Left kidney (tissue), 2 donors: ENCODE measurements around the gene GALNT14. TPM values are rescaled to one million over a fixed set of nuclear protein-coding genes. Genes with fewer than 3 reads are reported as not detected.

Experiments
- DNase-seq: peaks from one replicate; pipeline ENCODE4 v3.0.0-alpha.2; 2013
- polyA plus RNA-seq: library from polyadenylated mRNA; unstranded; fragments of 120-200 nt; gene quantifications from one replicate; pipeline ENCODE4 v1.2.1, GENCODE V29; 2013; ENCODE audit not compliant: insufficient read length

The GALNT14 gene
- polyA plus RNA-seq, 1 donor: 47.6 TPM

DNA sequence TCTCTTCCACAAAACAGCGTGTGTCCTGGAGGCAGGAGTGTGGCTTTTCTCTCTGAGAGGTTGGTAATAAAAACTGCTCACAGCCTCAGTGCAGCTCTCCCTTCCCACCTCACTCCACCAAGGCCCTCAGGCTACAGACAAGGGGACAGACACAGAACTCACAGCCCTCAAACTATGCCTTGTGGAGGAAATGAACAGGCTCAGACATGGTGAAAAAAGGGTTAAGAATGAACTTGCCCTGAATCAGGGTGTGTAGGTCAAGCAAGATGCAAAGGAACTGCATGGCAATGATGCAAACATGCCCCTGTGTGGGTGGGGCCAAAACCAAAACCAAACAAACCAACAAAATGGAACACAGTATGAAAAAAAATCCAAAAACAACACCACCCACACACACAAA, 125.8 kb downstream of the GALNT14 start:
- no peak for DNase-seq

DNA sequence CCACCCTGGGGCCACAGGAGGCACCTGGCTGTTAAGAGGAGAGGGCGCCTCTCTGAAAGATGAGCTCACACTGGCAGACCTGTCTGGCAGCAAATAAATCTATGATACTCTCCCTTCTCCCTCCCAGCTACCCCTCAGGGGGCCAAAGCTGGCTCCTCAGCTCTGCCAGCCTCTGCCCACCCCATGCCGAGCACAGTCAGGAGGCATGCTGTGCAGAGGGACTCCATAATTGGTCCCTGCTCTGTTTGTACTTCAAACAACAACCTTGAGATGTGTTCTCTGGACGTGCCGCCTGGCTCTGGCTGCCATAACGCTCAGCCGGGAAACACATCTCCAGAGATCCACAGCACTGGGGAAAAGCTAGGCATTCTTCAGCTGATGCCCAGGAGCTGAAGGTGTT, 126.7 kb downstream of the GALNT14 start:
- no peak for DNase-seq

DNA sequence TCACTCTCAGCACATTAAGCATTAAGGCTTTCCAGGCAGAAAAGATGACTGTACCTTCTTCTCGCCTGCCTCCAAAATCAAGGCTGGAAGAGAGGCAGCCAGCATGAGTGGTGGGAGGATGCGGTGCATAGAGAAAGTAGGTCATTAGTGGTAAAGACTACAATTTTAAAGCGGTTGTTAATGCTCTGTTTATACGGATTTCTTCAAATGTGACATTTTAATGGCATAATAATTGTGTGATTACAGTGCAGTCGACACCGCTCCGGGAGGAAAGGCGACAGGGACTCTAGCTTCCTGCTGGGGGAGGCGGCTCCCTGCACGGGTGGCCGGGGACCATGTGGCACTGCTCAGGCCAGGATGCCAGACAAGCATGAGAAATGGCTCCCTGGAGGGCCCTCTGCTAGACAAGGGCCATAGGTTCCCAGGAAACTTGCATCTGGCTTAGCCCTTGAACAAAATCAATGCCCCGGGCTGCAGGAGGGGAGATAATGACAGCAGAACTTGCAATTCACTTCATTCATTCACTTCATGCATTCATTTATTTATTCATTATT, 129.6 kb downstream of the GALNT14 start:
- DNase-seq: no peak

DNA sequence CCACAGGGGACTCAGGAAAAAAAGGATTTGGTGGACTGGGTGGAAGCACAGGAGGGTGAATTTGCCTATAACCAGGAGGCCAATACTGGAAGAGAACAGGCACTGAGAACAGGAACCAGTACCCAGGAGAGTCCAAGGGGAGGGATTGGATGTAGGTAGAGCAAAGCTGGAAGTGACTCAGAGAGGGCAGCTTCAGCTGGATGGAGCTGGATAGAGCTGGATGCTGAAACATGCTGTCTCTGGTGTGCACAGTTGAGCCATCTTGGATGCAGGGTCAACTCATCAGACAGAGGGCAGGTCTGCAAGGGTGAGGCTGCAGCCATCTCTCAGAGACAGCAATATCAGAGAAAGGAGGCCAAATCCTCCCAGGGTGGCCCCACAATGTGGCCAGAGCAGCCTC, 134.0 kb downstream of the GALNT14 start:
- no peak for DNase-seq

DNA sequence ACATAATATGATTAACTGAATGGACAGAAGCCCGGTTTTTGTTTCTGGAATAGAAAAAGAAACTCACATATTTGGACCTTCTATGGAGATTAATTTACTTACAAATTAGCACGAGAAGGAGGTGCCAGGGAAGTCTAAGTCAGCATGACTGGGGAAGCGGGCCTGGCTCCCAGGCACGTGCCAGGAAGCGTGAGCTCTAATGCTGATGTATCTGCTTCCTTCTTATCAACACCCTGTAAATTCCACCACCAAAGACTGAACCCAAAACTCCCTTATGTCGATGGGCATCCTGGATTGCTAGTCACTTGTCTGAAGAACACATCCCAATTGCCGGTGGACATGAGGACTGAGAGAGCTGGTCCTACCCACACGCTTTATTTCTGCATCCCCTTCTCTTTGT, 134.5 kb downstream of the GALNT14 start:
- no peak for DNase-seq

DNA sequence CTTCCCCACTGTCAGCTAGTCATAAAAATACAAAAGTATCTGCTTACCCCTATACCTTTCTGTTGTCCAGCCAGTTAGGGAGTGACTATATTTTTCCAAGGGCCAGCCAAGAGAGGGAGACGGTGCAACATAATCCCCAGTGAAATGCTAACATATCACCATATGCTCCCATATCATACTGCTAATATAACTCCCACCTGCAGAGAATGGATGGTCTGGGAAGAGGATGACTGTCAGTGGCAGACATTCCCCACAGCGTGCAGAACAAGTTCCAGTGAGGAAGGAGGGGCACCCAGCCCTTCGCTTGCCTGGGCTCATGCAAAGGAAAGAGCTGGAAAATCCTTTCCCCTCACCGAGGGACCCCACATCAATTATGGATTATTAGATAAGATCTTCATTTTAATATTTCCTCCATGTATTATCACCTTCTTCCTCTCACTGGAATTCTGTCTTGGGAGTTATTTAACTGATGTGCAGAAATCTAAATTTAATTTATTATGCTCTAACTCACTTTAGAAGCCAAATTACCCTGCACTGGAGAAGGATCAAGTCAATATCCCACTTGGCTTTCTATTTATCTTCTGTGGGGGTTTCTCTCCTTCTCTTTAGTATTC, 135.6 kb downstream of the GALNT14 start:
- DNase-seq: no peak

DNA sequence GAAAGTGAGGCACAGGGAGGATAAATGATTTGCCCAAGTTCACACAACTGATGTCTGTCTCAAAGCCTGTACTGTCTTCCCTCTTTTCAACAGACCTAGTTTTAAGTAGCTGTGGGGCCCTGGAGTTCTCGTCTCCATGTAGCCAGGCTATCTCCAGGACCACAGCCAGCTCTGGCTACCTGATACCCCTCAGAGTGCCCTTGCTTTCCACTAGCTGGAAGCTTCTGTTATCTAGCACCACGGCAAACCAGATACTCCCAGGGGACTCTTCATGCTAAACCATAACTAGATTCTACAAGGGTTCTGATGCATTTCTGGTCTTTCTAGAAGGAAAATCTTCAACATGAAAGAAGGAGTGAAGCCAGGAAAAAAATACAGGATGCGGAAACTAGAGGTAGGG, 137.3 kb downstream of the GALNT14 start:
- DNase-seq: no peak

DNA sequence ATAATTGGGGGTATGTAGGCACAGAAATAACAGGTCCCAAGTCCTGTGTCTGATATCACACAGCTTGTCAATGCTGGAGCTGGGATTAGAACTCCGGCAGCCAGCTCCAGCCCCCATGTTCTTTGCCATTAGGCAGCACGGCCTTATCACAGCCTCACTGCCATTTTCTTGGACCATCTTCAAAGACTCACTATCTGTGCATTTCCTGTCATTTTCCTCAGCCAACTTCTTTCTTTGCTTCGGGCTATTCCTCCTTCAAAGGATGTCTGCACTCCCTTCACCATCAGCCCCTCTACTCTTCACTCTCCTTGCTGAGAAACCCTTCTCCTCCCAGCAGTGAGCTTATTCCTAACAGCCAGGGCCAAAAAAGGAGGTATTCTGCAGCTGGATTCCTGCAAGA, 139.6 kb downstream of the GALNT14 start:
- no peak for DNase-seq

DNA sequence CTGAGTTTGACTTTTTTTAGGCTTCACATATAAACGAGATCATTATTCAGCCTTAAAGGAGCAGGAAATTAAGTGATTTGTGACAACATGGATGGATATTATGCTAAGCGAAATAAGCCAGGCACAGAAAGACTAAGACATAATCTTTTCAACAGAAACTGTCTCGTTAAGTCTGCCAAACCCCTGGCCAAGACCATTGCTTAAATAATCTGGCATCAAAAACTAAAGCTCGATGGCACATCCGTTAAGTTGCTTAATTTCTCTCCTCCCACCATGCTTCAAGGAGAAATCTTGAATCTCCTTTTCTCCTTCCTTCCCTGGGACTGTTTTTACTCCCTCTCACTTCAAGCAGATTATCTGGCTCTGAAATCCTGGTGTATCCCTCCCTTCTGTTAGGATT, 140.3 kb downstream of the GALNT14 start:
- no peak for DNase-seq

DNA sequence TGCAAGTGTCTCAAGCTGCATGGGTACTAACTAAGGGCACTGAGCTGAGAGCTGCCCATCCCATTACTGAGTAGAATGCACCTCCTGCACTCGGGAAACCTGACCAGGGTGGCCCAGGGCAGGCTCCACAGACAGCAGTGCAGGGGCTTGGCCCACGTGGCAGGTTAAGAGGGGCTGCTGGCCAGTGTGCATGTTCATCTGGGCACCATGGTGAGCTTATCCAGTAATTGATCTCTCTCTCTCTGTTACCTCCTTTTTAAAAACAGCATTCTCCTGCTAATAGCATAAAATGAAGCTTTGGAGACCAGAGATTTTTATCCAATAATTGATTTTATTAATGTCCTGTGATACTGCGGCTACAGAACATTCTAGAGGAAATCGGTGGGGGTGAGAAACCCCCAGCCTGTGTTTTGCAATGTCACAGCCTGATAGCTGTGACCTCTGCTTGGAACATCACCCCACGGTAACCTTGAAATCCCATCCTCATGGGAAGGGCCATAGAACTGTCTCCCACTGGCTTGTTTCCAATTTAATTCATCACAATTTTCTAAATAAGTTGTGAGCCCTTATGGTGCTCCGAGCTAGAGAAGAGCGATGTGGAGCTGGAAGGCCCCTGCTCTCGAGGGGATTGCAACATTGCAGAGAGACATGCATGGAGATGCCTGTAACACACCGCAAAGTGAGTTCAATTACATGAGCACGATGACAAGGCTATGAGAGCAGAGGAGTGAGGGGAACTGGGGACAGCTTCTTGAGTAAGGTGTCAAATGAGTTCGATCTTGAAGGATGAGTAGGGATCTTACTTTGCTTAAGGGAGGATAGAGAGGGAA, 143.8 kb downstream of the GALNT14 start:
- DNase-seq: no peak

DNA sequence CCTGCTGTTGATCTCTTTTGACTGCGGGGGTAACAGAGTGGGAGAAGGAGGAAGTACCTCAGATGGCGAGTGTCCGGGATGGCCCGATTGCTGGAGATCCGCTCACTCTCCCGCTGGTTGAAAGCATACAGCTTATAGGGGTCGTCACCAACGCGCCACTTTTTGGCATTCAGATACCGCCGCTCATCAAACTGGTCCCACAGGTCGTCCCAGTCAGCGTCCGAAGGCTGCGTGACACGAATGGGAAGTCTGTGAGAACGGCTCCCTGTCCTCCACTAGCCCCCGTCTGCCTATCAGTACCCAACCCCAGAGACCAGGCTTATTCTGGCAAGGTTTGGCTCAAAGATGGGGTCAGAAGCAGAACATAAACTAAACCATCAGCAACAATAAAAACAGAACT, 145.5 kb downstream of the GALNT14 start:
- DNase-seq: no peak

DNA sequence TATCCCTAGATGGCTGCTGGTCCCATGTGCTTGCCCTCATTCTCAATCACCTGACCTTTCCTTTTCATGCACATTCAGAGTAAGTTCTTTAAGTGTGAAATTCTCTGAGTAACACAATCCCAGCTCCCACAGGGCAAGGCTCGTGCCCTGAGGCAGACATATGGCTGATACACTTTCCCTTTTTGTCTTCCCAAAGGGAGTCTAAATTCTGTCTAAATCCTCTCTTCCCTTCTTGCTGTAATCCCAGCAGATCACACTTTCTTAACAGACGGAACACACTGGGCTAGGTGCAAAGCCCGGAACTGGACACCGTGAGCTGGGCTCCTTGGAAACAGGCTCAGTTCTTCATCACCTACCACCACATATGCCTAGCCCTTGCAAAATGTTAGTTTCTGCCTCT, 147.6 kb downstream of the GALNT14 start:
- DNase-seq: no peak

DNA sequence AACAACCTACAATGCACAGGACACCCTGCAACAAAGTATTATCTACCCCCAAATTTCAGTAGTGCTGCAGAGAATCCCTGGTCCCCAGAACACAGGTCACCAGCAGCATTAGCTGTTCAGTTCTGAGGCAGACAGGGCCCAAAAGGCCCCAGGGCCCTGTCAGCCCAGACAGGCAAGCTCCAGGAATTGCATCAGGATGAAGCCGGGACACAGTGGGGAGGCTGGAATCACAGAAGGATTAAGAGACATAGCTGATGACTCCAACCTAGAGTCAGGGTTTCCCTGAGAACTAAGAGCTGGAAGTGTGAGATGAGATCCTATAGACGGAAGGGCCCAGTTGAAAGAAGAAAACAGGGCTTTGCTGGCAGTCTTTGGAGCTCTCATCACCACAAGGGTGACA, 148.1 kb downstream of the GALNT14 start:
- DNase-seq: no peak

DNA sequence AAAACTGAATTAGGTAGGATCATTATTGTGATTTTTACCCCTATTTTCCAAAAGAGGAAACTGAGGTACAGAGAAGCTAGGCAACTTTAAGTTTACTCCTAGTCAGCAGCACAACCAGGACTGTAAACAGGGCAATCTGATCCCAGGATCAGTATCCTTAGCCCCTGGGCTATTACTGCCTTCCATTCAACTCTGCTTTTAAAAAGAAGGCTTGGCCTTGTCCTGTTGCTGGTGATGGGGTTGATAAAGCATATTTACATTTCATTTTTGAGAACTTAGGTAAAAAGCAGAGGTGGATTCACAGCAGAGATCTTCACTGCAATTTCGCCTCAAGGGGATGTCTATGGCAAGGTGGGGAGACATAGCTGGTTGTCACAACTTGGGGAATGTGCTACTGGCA, 148.5 kb downstream of the GALNT14 start:
- no peak for DNase-seq

DNA sequence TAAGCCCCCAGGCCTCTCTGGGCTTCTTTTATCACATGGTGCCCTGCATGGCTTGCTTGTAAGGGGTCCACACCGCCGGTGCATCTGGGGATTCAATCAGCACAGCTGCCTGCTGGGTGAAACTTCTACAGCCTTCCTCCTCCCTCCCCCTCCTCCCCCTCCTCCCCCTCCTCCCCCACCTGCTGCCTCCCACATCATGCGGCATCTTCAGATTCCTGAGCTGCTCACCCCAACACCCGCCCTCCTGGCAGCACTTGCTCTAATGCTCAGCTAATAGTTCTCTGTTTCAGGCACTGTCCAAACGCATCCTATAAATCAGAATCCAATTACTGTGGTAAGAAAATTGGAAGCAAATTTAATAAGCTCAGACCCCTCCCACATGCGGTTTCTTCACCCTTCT, 150.7 kb downstream of the GALNT14 start:
- no peak for DNase-seq

DNA sequence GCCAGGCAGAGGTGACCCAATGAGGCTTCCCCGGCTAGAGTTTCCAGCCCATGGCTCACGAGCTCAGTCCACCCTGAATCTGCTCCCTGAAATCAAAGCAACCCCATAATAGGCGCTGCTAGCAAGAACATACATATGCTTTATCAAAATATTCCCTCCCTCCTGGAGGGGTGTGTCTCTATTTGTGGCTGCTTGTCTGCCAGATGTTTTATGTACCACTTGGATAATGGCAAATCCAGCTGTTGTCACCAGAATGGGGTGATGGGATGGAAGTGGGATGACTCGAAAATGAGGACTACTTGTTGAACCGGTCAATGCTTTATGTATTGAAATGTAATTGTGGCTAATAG, 152.0 kb downstream of the GALNT14 start:
- no peak for DNase-seq

DNA sequence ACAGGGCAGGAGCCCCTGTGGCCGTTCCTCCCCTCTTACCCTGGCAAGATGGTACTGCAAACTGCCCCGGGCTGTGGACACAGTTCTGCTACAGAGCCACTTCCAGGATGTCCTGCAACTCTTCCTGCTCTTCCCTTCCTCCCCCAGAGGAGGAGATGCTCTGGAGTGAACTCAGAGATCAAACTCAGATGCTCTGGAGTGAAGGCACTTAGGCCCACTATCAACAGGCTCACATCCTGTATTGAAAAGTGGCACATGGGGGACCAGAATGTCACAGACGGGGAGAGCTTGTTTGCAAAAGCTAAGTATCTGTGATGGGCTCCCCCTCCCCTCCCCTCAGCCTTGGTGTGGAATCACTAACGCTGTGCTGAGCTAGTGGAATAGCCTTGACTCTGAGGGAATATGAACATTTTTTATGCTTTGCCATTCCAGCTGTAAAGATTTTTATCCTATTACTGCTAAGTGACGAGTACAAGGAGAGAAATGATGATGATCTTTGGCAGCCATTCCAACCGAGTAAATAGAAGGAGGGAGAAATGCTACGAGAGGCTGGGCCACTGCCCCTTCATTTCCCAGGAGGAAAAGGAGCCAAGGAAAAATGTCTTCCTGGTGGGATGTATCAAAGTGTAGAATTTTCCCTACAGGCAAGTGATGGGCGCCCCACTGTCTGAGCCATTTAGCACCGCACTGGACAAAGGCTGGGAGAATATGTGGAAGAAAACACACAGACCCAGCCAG, 152.6 kb downstream of the GALNT14 start:
- DNase-seq: no peak

DNA sequence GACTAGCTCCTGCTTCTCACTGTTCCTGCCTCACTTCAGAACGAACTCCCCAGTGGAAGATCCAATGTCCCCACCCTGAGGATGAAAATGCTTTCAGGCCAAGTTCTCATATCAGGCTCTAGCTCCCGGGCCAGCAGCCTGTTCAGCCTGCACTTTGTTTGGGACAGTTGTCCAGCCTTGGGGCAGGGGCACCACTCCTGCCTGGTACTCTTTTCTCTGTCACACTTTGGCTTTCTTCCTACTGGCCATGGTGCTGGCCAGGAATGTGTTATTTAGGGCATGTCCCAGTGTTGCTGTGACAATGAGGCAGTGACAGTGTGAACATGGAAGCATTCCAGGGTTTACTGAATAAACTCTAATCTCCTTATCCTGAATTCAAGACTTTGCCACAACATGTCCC, 154.1 kb downstream of the GALNT14 start:
- no peak for DNase-seq

DNA sequence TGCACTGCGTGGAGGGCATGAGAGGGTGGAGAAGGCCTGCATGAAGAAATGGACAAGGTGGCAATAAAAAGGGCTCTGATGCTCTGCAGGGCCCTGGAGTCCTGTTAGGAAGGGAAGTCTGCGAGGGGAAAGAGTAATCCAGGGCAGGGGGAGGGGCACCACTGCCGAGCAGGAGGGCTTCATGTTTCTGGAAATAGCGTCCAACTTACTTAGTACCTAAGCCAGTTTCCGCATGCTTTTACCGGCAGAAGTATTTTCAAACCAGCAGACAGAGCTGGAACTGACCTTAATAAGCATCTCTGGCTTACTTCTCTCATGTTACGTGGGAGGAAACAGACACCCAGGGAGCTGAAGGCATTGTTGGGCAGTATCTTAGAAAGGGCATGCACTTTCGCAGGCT, 156.7 kb downstream of the GALNT14 start:
- no peak for DNase-seq

DNA sequence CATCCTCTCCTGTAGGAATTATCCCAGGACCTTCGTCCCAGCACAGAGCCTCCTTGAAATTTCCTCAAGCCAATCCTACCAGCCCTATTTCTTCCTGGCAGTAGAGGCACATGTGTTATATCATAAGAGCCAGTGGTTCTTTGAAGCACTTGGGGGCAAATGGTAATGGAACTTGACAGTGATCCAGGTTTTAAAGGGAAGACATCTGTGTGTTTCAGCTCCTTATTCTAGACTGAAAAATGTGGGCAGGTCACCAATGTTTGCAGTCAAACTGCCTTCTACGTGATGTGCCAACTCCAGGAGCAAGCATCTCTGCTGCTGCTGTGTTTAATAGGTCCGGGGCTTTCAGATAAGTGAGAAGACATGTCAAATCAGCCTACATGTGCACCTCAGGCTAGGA, 157.1 kb downstream of the GALNT14 start:
- no peak for DNase-seq

DNA sequence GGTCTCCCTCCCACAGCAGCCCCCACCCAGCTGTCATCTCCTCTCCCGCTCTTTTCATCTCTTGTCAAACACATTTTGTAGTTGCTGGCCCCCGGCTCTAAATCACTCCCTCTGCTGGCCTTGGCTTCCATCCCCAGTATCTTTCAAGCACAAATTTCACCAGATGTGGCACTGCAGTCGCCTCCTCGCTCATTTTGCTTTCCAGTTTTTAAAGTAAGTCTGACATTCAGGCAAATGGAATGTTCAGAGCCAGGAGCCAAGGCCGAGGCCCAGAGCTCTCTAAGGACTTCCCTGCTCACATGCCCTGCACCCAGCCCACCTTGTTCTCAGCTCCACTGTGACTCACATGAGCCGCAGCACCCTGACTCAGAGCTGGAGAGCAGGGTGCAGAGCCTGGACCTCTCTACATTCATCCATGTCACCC, 158.4 kb downstream of the GALNT14 start:
- DNase-seq: no peak

DNA sequence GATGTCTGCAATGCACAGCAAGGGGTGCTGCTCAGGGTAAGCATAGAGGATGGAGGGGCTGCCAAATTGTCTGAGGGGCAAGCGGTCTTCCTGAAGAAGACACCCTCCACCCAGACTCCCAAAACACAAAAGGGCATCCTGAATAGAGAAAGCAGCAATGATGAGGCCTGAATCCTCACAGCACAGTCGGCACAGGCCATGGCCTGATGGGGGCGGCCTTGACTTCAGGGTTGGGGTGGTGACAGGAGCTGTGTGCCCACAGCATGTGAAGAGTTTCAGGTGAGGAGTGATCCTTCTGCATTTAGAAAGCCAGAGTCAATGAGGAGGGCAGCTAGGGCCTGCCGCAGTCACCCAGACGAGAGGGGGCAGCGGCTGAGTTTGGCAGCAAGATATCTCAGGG, 159.4 kb downstream of the GALNT14 start:
- no peak for DNase-seq

DNA sequence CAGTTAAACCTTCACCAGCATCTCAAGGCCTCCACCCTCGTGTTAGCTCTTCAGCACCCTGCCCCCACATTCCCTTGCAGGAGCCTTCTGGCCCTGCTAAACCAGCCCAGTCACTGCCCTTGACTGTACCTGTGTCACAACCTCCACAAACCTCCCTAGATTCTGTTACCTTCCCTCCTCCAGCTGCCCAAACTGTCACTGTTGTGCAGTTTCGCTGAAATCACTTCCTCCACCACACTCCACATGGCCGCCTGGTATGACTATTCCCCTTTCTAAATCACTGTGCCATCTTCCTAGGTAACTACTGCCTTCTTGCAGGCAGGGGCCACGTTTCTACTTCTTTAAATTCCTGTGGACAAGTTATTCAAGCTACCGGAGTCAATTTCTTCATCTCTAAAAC, 160.2 kb downstream of the GALNT14 start:
- DNase-seq: no peak
